ENCODE results near the gene AFF3.

- TF ChIP-seq CTCF (IDR thresholded peaks at IDR 0.05) (no peak), POLR2A (IDR thresholded peaks at IDR 0.05) (no peak)
Measured at GRCh38 chr2:99858951-99859596, 283.3 kb downstream of the AFF3 start.
